HepG2 (cell line): ENCODE results near the gene WASHC4. TPM values are rescaled to one million over a fixed set of nuclear protein-coding genes. Genes with fewer than 3 reads are reported as not detected.
A peak's percentile ranks its signal among the peaks of the same experiment; 100 is the strongest.

Experiments used
- ATAC-seq: fragments of 200-7000 bp; cut with Tn5 transposase; 3 replicates; pipeline ENCODE4 v1.9.1; 2020; ENCODE audit warnings: mild to moderate bottlenecking, moderate library complexity
- BruUV-seq: library from RNA; stranded (reverse); fragments of 400-500 nt; replicated peaks from 2 replicates; lab custom pipeline; 2021; lab: Mats Ljungman, UMichigan
- CTCF ChIA-PET: fragments of 300-600 bp; formaldehyde crosslinking; extraction: SDS; loops from one replicate; lab custom pipeline; 2021; ENCODE audit warnings: low total read pairs, inconsistent platforms, low intra/inter-chr PET ratio; lab: Yijun Ruan, JAX
- POLR2A ChIA-PET: fragments of 350-600 bp; sonication (Branson Sonifier 250); formaldehyde crosslinking; loops from one replicate; lab custom pipeline; 2020; ENCODE audit warnings: antibody characterized with exemption, inconsistent platforms; lab: Yijun Ruan, JAX
- DNase-seq: peaks from one replicate; pipeline ENCODE4 v3.0.0-alpha.2; 2015; ENCODE audit warnings: low spot score
- FAIRE-seq: peaks from 3 replicates; lab custom pipeline; 2011; peaks lifted over from hg19 to GRCh38; lab: Jason Lieb, UNC
- H2AFZ ChIP-seq: one replicate; pipeline ENCODE4 v1.6.1; 2011; ENCODE audit warnings: low read length, inconsistent platforms
- H3K27ac ChIP-seq: fragments of 300-600 bp; 3 replicates; pipeline ENCODE4 v1.8.0; 2011; ENCODE audit warnings: mixed run types, mild to moderate bottlenecking, mixed read lengths, low read length, inconsistent platforms; ENCODE audit not compliant: insufficient read depth; ENCODE audit errors: extremely low read length
- H3K27me3 ChIP-seq, 2 experiments: fragments of 200-600 bp in 1 of 2; 2 replicates in 1 of 2; 3 replicates in 1 of 2; pipeline versions ENCODE4 v1.6.0 to v1.8.0; 2011; ENCODE audit warnings: low read length in 2 of 2, mild to moderate bottlenecking in 2 of 2, moderate library complexity in 2 of 2, inconsistent platforms in 1 of 2; ENCODE audit not compliant: insufficient read depth in 2 of 2, control insufficient read depth in 1 of 2
- H3K36me3 ChIP-seq, 2 experiments: fragments of 200-600 bp in 1 of 2; replicated peaks in 1 of 2; 2 replicates in 1 of 2; 3 replicates in 1 of 2; pipeline versions ENCODE4 v1.5.1 to v1.8.0; 2011; ENCODE audit warnings: low read length in 2 of 2, inconsistent platforms in 1 of 2; ENCODE audit not compliant: insufficient read depth in 2 of 2, control insufficient read depth in 1 of 2
- H3K4me1 ChIP-seq: 2 replicates; pipeline ENCODE4 v1.5.1; 2012; ENCODE audit warnings: low read length, inconsistent platforms; ENCODE audit not compliant: insufficient read depth
- H3K4me2 ChIP-seq: 2 replicates; pipeline ENCODE4 v1.6.0; 2011; ENCODE audit warnings: low read depth, low read length, inconsistent platforms
- H3K4me3 ChIP-seq, 3 experiments: fragments of 200-600 bp in 1 of 3; sonication (generic), shearing (Covaris generic) in 1 of 3; replicated peaks in 1 of 3; 2 replicates each; pipeline ENCODE4 v1.5.1; 2011 to 2016; ENCODE audit warnings: low read length in 3 of 3, inconsistent platforms in 2 of 3, low read depth in 2 of 3, mild to moderate bottlenecking in 2 of 3, control low read depth in 1 of 3, mixed read lengths in 1 of 3; ENCODE audit not compliant: insufficient read depth in 1 of 3
- H3K79me2 ChIP-seq: one replicate; pipeline ENCODE4 v1.6.1; 2011; ENCODE audit warnings: low read length, inconsistent platforms; ENCODE audit not compliant: insufficient read depth
- H3K9ac ChIP-seq: 2 replicates; pipeline ENCODE4 v1.6.0; 2011; ENCODE audit warnings: mild to moderate bottlenecking, low read depth, low read length, inconsistent platforms; ENCODE audit not compliant: insufficient read depth
- H3K9me3 ChIP-seq: 2 replicates; pipeline ENCODE4 v1.5.1; 2012; ENCODE audit warnings: mild to moderate bottlenecking, low read length
- H4K20me1 ChIP-seq: 2 replicates; pipeline ENCODE4 v1.6.0; 2011; ENCODE audit warnings: inconsistent platforms, mild to moderate bottlenecking, low read length, moderate library complexity; ENCODE audit not compliant: insufficient read depth
- HDAC1 ChIP-seq: sonication (generic); formaldehyde crosslinking; IDR thresholded peaks from 2 replicates; pipeline ENCODE4 v1.5.1; 2020; ENCODE audit warnings: mild to moderate bottlenecking, missing genetic modification reagents
- HMGA1 ChIP-seq: sonication (generic); formaldehyde crosslinking; conservative IDR thresholded peaks from 2 replicates; pipeline ENCODE4 v1.4.0; 2020; ENCODE audit warnings: missing genetic modification reagents
- HOMEZ ChIP-seq: IDR thresholded peaks from 2 replicates; pipeline ENCODE4 v1.6.1; 2016; ENCODE audit warnings: low read depth
- HOXA5 ChIP-seq: sonication (generic); formaldehyde crosslinking; IDR thresholded peaks from 2 replicates; pipeline ENCODE4 v1.4.0; 2020; ENCODE audit warnings: missing genetic modification reagents
- MAFF ChIP-seq: IDR thresholded peaks from 2 replicates; pipeline ENCODE4 v1.6.1; 2011; ENCODE audit warnings: low read depth, low read length, improper control_type of control experiment
- MAFG ChIP-seq: sonication (generic); formaldehyde crosslinking; IDR thresholded peaks from 2 replicates; pipeline ENCODE4 v1.5.1; 2020; ENCODE audit warnings: mild to moderate bottlenecking, missing genetic modification reagents
- MAFK ChIP-seq, 2 experiments: IDR thresholded peaks in 1 of 2; conservative IDR thresholded peaks in 1 of 2; 2 replicates each; pipeline ENCODE4 v1.6.1; 2011; ENCODE audit warnings: improper control_type of control experiment in 2 of 2, low read length in 2 of 2
- PHF21A ChIP-seq: sonication (generic); formaldehyde crosslinking; IDR thresholded peaks from 2 replicates; pipeline ENCODE4 v1.5.0; 2020; ENCODE audit warnings: mild to moderate bottlenecking, missing genetic modification reagents
- SMAD1 ChIP-seq: sonication (generic); formaldehyde crosslinking; IDR thresholded peaks from 2 replicates; pipeline ENCODE4 v1.4.0; 2020; ENCODE audit warnings: missing genetic modification reagents, low read depth, mild to moderate bottlenecking, borderline replicate concordance
- ZNF143 ChIP-seq: sonication (generic); formaldehyde crosslinking; IDR thresholded peaks from 2 replicates; pipeline ENCODE4 v1.4.0; 2020; ENCODE audit warnings: missing genetic modification reagents
- ZNF180 ChIP-seq: sonication (generic); formaldehyde crosslinking; IDR thresholded peaks from 2 replicates; pipeline ENCODE4 v1.4.0; 2020; ENCODE audit warnings: low read depth, missing genetic modification reagents, borderline replicate concordance
- ZNF280D ChIP-seq: sonication (generic); formaldehyde crosslinking; IDR thresholded peaks from 2 replicates; pipeline ENCODE4 v1.5.1; 2020; ENCODE audit warnings: mild to moderate bottlenecking, missing genetic modification reagents
- ZNF382 ChIP-seq: sonication (generic); formaldehyde crosslinking; IDR thresholded peaks from 2 replicates; pipeline ENCODE4 v1.5.0; 2020; ENCODE audit warnings: missing genetic modification reagents, mild to moderate bottlenecking, borderline replicate concordance
- ZNF670 ChIP-seq: sonication (generic); formaldehyde crosslinking; IDR thresholded peaks from 2 replicates; pipeline ENCODE4 v1.8.0; 2022; ENCODE audit warnings: mild to moderate bottlenecking, missing genetic modification reagents, borderline replicate concordance
- ZNF710 ChIP-seq: sonication (generic); formaldehyde crosslinking; IDR thresholded peaks from 2 replicates; pipeline ENCODE4 v1.5.0; 2020; ENCODE audit warnings: mild to moderate bottlenecking, missing genetic modification reagents, borderline replicate concordance
- ZNF790 ChIP-seq: sonication (generic); formaldehyde crosslinking; IDR thresholded peaks from 2 replicates; pipeline ENCODE4 v1.8.0; 2022; ENCODE audit warnings: missing genetic modification reagents, mild to moderate bottlenecking, borderline replicate concordance
- WGBS: methylation state at CpG from one replicate; pipeline ENCODE4 v1.1.6; 2017; ENCODE audit warnings: low lambda C conversion rate; 5-methylcytosine and 5-hydroxymethylcytosine counted together
- in situ Hi-C: cut with HindIII; loops from 2 replicates; pipeline ENCODE4 v1.10.0; 2017; ENCODE audit warnings: low pct_unique_long_range_greater_than_20kb; ENCODE audit not compliant: extremely low pct_ligation_motif_present
- intact Hi-C: fragments of 100-400 bp; cut with micrococcal nuclease; formaldehyde crosslinking; loops from one replicate; pipeline ENCODE4 v1.10.0; 2022; ENCODE audit not compliant: unreplicated experiment
- polyA plus RNA-seq, 8 experiments: library from polyadenylated mRNA; depleted of rRNA in 3 of 8; stranded (reverse) in 7 of 8; unstranded in 1 of 8; fragments of >200 nt; fragmentation: Illumina TruSeq in 4 of 8; extraction: Trizol in 4 of 8; gene quantifications; 2 replicates each; pipeline versions ENCODE4 v1.2.1 to v1.2.3, GENCODE V29; 2011 to 2016; ENCODE audit warnings: low read depth in 4 of 8, missing spikeins in 1 of 8, mixed read lengths in 1 of 8; ENCODE audit not compliant: insufficient read depth in 1 of 8
- total RNA-seq, 5 experiments: library from RNA; depleted of rRNA; stranded (reverse); fragments of >200 nt; fragmentation: Illumina TruSeq; extraction: Trizol; gene quantifications; 2 replicates each; pipeline ENCODE4 v1.2.3, GENCODE V29; 2016; ENCODE audit warnings: low read depth in 1 of 5
- TF ChIP-seq, protein P1 (sequence below): conservative IDR thresholded peaks from 2 replicates; pipeline ENCODE4 v1.6.1; 2018; ENCODE audit warnings: missing genetic modification reagents

The WASHC4 gene
- total and polyA plus RNA-seq, 2 of the 13 experiments (the other 11 are each of a cell fraction or from before 2014, with no cell fraction given): 21.0 to 36.3 TPM

DNA sequence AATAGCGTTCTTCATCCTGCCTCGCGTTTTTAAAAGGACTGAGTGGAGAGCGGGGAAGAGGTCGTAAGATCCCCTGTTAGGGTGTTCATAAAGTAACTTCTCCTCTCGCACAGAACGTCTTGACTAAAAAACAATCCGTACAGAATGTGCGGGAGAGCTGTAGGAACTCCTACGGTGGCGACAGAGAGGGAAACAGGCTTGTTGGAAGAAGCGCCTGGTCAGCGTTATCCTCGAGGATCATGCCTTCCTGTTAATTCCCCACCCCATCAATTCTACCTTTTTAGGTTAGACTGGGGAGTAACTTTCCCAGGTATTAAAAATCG lies 399 bp upstream of the WASHC4 start:
- peak overlapping the region; percentile 94 for H3K27ac ChIP-seq
- ATAC-seq: peak; percentile 49
- peak overlapping the region; percentile 97 for H2AFZ ChIP-seq
- peak; percentile 55 for FAIRE-seq
- H3K4me1 ChIP-seq: peaks cover 40% of the 10 kb centered on the region
- peaks cover 18% of the 10 kb centered on the region; the same call in 1 of the 2 replicates for H4K20me1 ChIP-seq
- in situ Hi-C loops (no loop called here), intact Hi-C loops (no loop called here)
- H3K27me3 ChIP-seq: no peaks in the 10 kb centered on the region; a peak in 1 of 5 replicates
- peak overlapping the region; percentile 76 for H3K9ac ChIP-seq
- H3K4me2 ChIP-seq: peak overlapping the region; percentile 83
- ChIA-PET POLR2A (interaction anchor here (1.0 to 2.3 kb wide), 9 partner anchors 10 to 969 kb away, joined by 3 to 12 read pairs (median 5); partner anchors contain the start of genes ALDH1L2, NFYB and SLC41A2), CTCF (no interaction called here)
- WGBS: under 1% methylated on average over 15 of the region's 15 CpGs
- DNase-seq: no peak
- no peaks in the 10 kb centered on the region for H3K9me3 ChIP-seq
- BruUV-seq: TSS peak; percentile 88
- peaks cover 40% of the 10 kb centered on the region for H3K79me2 ChIP-seq
- H3K36me3 ChIP-seq: no peaks in the 10 kb centered on the region
- H3K4me3 ChIP-seq: peak overlapping the region; percentile 93 to 98 (median 97)
- 0 out of 2 replicates have a peak, but pooled peaks have one; percentile 14 for TF ChIP-seq ZNF710 (CRISPR knock-in tag)
- peak; percentile 54; the same call in 1 of the 2 replicates for TF ChIP-seq ZNF790 (CRISPR knock-in tag)
- no peak for TF ChIP-seq SMAD1 (CRISPR knock-in tag)
- TF ChIP-seq HOMEZ (CRISPR knock-in tag): no peak
- no peak for TF ChIP-seq HOXA5 (CRISPR knock-in tag)
- 0 out of 2 replicates have a peak, but pooled peaks have one; percentile 3 for TF ChIP-seq ZNF670 (CRISPR knock-in tag)
- no peak for TF ChIP-seq PHF21A (CRISPR knock-in tag)
- TF ChIP-seq MAFG: peak; percentile 30; the same call in 1 of the 2 replicates
- TF ChIP-seq HDAC1 (CRISPR knock-in tag): no peak
- peak; percentile 90 to 95 for TF ChIP-seq MAFK (conservative IDR thresholded peaks at IDR 0.05 in 1 of 2, IDR thresholded peaks at IDR 0.05 in 1 of 2; ENCODE audit: low read length in 2 of 2)
- TF ChIP-seq MAFF: peak; percentile 88
- TF ChIP-seq ZNF382 (CRISPR knock-in tag): no peak
- no peak for TF ChIP-seq ZNF143 (CRISPR knock-in tag)
- no peak for TF ChIP-seq ZNF180 (CRISPR knock-in tag)
- TF ChIP-seq ZNF280D (CRISPR knock-in tag): 0 out of 2 replicates have a peak, but pooled peaks have one; percentile 12
- TF ChIP-seq, protein P1, sequence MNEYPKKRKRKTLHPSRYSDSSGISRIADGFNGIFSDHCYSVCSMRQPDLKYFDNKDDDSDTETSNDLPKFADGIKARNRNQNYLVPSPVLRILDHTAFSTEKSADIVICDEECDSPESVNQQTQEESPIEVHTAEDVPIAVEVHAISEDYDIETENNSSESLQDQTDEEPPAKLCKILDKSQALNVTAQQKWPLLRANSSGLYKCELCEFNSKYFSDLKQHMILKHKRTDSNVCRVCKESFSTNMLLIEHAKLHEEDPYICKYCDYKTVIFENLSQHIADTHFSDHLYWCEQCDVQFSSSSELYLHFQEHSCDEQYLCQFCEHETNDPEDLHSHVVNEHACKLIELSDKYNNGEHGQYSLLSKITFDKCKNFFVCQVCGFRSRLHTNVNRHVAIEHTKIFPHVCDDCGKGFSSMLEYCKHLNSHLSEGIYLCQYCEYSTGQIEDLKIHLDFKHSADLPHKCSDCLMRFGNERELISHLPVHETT: no peak
- TF ChIP-seq HMGA1 (CRISPR knock-in tag): no peak
